HG03520 (cell line): ENCODE results near the gene IMPA2.

ENCODE experiments used
- ATAC-seq: cut with Tn5 transposase; IDR thresholded peaks from one replicate; pipeline ENCODE4 v1.9.1; 2021; ENCODE audit warnings: mild to moderate bottlenecking, moderate library complexity; ENCODE audit not compliant: unreplicated experiment

The IMPA2 gene

DNA sequence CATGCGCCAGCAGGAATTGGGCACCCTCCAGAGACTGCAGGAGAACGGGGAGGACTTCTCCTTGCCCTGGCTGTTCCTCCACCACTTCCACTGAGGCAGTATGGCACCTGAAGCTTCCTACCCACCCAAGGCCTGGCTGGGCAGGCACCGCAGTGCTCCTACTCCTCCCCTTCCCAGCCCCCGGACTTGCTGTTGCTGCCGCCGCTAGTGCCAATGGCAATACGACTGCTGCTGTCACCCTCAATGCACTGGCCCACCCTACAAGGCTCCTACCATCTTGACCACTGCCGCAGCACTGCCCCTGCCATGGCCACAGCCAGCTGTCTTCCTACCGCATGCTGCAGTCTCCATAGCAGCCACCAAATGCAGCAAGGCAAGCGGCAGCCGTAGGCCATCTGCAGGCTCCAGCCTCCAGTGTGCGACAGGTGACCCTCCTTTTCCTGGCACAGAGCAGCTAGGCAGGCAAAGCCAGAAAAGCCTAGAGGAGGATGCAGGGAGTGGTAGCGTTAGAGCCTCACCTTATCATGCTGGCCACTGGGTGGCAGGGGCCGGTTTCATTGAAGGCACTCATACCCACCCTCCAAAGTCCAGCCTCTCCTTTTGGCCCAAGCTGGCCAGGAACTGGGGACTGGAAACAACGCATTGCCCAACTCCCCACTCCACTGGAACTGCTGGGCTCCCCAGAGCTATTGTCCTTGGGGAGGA is 64.9 kb downstream of the IMPA2 start:
- ATAC-seq = no peak

DNA sequence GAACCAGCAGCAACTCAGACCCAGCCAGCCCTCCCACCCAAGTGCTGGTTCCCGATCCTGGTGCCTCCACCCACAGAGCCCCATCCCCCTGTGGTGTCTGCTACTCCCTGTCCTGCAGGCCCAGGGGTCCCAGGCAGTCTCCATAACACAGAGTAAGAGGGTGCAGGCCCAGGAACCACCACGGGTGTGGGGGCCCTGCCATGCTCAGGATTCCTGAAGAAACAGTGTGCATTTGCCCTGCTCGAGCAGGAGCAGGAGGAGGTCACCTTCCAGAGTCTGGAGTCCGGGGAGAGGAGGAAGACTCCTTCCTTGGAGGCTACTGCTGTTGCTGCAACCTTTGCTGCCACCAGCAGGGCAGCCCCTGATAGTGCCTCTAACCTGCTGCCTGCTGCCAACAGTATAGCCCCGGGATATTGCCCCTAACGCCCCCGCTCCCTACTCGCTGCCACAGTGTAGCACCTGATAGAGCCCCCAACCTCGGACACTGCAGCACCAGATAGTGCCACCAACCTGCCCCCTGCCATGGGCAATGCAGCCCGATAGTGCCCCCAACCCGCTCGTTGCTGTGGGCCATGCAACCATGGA is 65.5 kb downstream of the IMPA2 start:
- no peak for ATAC-seq

DNA sequence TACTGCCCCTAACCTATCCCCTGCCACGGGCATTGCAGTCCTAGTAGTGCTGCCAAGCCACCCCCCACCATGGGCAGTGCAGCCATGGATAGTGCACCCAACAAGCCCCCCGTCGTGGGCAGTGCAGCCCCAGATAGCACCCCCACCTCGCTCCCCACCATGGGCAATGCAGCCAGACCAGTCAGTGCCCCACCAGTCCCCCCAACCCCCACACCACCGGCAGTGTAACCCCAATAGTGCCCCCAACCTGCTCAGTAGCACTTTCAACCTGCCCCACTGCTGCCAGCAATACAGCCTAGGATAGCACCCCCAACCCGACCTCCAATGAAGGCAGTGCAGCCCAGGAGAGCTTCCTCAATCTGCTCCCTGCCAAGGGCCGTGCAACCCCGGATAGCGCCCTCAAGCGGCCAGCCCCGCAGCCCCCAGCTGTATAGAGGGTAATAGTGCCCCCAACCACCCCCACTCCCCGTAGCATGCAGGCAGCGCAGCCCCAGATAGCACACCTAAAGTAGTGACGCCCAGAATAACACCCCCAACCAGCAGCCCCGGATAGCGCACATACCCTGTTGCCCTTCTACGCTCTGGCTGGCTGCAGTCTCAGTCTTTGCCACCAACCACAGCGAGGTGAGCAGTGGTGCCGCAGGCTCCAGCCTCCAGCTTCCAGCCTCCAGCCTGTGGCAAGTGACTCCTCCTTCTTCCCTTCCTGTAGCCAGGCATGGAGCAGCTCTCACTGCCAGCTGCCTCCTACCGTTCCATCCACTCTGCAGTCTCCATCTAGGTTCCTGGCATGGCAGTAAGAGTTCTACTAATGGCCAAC is 66.9 kb downstream of the IMPA2 start:
- ATAC-seq = no peak

DNA sequence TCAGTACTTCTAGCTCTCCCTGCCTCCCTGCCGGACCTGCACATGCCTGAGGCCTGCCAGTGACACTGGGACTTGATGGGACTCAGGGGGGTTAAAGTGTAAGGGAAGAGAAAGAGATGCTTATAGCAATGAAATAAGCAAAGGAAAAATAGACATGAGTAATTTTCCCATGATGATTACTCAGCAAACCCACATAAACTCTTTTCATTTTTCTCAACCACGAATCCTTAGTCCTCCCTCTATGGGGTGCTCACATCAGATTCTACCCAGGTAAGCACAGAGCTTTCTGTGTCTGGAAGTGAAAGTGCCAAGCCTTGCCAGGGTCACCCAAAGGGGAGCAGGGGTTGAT is 67.5 kb downstream of the IMPA2 start:
- no peak for ATAC-seq

DNA sequence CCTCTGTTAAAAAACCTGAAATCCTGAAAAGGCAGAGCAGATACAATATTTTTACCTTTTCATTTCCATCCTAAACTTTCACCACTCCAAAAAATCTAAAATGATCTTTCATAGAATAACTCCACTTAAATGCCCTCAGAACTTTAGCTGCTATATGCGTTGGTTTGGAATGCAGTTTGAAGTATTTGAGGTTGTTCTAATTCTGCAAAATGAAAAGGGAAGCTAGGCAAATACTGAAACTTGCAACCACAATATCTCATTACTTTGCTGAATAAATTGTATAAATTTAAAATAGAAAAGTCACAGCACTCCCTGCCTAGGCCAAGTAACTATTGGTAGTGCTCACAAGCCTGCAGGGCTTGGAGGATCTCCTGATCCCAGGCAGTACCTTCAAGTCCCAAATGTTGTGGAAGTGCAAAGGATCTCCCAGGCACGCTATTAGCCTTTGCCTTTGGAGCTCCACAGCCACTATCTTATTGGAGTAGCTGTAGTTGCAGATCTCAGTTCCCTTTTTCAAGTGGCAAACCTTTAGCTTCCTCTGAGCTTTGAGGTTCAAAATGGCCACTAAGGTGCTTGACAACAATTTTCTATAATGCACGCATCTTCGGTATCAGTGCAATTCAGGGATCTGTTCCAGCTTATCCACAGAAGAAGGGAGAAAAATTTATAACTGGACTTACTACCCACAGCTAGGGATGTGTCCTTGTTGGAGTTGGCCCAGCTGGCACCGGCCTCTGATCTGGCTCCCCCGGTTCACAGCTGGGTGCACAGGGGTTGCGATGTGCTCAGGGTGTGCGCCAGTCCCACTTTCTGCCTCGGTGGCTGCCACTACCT is 68.9 kb downstream of the IMPA2 start:
- ATAC-seq = peak; percentile 85

DNA sequence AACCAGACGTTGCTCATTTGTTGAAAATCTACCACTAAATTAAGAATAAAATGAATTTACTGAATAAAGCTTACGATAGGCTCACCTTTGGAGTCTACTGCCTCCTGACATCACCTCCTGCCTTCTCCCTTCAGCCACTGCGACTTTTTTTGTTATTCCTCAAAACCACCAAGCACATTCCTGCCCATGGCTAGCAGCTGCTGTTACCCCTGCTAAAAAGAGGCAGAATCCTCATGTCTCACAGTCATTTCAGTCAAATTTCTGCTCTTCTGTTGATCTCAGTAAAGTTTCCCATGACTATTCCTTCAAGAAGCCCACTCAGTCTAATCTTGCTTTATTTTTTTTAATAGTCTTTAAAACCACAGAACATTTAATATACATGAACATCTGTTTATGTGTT is 71.6 kb downstream of the IMPA2 start:
- ATAC-seq = no peak

DNA sequence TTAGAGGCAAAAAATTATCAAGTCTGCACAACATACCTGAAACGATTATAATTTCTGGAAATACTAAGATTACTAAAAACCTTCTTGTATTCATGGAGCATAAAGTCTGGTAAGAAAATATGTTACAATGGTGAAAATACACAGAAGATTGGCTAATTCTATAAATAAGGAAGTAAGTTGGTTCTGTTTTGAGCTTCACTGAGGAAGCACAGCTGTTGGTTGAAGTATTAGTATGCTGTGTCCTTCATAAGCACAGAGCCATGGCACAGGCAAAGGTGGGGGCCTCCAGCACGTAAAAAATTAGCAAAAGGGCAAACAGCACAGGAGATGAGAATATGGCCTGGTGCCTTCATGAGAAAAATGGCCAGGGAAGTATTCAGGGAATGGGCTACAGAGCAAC is 72.0 kb downstream of the IMPA2 start:
- ATAC-seq = peak; percentile 45

DNA sequence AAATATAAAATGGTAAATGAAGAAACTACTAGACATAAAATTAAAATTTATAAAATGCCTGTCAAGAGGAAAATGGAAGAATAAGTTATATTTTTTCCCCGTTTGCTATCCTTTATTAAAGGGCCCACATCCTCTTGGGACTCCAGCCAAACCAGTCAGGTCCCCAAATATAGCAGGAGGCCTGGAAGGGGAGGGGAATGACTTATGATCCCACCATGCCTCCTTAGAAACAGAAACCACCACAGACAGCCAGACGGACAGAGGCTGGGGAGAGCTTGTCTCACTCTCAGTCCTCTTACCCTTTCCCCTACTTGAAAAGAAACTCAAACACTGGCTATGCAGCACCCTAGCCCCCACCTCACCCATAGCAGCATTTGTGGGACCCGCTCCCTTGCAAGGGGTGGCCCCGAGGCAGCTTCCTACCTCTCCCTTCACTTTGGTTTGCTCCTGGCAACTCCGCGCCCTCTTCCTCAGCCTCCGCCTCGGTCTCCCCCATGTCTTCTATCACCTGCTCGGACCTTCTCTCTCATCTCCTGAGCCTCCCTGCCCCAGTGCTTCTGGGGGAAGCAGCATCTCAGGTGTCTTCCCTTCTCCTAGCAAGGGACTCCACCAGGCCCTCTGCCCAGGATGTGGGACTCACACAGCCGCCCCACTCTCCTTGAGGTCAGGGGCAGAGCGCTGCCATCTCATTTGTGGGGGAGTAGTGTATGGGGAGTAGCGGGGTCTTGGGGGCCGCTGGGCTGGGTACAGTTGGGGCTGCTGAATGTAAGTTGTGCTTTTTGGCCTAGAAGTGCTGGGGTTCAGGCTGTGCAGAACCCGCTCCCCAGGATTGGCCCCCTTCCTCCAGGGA is 75.0 kb downstream of the IMPA2 start:
- ATAC-seq = no peak

DNA sequence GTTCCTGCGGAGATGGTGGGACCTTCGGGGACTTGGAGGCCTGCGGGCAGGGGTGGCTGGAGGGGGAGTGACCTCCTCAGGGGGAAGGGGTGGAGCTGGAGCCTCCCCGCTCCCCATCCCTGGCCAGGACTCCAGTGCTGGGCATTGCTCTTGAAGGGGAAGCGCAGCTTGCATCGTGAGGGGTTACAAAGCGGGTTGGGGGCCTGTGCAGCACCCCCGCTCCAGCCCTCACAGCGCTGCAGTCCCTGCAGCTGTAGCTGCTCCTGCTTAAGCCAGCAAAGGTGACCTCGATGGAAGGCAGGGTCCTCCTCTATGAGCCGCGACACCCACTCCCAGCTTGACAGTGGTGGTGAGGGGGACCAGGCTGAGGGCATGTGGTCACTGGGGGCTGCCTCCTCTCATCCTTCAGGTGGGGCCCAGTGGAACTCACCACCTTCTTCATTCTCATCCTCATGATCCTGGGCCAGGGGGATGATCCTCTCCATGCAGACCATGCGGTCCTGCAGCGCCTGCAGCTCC is 75.6 kb downstream of the IMPA2 start:
- no peak for ATAC-seq

DNA sequence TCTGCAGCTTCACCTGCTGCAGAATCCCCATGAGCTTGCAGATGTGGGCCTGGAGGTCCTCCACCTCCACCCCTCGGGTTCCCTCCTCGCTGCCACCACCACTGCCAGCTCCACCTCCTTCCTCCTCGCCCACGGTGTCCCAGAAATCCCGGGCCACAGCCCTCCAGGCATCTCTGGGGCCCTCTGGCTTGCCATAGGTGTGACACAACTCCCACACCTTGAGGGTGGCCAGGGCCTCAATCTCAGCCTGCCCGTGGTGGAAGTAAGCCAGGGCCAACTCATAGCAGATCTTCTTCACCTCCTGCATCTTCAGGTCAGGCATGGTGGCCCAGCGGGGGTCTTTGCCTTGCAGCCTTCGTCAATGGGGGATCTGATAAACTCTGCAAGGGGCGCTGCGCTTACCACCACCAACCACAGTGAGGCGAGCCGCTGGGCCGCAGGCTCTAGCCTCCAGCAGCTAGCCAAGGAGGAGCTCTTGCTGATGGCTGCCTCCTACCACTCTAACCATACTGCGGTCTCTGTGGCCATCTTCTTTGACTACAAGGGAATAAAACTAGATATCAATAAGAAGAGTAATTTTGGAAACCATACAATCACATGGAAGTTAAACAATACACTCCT is 76.2 kb downstream of the IMPA2 start:
- no peak for ATAC-seq

DNA sequence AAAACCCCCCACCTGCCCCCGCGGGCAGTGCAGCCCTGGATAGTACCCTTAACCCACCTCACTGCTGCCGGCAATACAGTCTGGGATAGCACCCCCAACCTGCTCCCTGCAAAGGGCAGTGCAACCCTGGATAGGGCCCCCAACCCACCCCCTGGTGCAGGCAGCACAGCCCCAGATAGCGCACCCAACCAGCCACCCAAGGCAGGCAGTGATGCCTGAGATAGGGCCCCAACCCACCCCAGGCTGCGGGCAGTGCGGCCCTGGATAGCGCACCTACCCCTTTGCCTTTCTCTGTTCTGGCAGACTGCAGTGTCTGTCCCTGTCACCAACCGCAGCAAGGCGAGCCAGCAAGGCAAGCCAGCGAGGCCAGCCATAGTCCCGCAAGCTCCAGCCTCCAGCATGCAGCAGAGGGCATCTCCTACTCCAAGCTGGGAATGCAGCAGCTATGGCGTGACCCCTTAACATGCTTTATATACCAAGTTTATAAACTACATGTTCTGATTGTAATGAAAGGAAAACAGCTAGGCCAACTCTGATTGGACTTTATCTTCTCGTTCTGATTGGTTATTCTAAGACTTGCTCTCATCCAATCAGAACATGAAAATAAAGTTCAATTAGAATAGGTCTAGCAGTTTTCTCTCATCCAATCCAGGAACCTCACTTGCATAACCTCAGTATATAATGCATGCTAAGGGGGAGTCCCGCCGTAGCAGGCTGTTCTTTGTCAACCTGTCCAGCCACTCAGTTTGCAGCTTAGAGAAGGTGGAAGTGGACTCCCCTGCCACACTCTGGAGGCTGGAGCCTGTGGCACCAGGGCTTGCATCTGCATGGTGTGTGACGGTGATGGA is 78.3 kb downstream of the IMPA2 start:
- ATAC-seq = no peak

DNA sequence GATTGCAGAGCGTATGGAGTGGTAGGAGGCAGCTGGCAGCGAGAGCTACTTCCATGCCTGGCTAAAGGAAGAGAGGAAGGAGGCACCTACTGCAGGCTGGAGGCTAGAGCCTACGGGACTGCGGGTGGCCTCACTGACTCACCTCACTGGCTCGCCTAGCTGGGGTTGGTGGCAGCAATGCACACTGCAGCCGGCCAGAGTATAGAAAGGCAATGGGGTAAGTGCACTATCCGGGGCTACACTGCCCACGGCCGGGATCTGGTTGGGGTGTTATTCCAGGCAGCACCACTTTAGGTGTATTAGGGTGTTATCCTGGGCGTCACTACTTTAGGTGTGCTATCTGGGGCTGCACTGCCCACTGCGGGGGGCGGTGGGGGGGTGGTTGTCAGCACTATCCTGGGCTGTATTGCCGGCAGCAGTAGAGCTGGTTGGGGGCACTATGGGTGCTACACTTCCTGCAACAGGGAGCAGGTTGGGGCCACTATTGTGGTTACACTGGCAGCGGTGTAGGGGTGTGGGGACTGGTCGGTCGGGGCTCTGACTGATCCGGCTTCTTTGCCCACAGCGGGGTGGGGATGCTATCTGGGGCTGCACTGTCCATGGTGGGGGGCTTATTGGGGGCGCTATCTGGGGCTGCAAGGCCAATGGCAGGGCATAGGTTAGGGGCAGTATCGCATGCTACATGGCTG is 79.0 kb downstream of the IMPA2 start:
- no peak for ATAC-seq

DNA sequence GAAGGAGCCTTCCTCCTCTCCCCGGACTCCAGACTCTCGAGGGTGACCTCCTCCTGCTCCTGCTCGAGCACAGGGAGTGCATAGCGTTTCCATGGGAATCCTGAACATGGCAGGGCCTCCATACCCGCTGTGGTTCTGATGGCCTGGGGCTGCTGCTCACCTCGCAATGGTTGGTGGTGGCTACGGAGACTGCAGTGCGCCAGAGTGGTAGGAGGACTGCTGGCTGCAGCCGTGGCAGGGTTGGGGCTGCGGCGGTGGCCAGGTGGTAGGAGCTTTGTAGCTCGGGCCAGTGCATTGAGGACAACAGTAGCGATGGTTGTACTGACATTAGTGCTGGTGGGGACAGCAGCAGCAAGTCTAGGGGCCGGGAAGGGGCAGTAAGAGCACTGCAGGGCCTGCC is 80.4 kb downstream of the IMPA2 start:
- ATAC-seq = no peak

DNA sequence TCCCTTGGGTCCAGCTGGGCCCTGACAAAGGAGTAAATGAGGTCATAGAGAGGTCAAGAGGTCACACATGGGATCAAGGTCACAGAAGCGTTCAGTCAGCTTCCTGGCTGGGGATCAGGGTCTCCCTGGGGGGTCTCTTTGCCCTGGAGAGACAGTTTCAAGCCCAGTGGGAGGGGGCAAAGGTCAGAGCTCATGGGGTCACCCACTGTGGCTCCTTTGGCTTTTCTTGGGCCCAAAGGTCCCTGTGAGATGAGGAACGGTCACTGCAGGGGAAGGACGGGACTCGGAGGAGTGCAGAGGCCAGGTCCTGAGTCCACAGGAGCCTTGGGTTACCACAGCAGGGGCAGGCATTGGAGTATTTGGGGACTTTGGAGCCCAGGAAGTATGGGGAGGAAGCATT is 81.7 kb downstream of the IMPA2 start:
- ATAC-seq = no peak

DNA sequence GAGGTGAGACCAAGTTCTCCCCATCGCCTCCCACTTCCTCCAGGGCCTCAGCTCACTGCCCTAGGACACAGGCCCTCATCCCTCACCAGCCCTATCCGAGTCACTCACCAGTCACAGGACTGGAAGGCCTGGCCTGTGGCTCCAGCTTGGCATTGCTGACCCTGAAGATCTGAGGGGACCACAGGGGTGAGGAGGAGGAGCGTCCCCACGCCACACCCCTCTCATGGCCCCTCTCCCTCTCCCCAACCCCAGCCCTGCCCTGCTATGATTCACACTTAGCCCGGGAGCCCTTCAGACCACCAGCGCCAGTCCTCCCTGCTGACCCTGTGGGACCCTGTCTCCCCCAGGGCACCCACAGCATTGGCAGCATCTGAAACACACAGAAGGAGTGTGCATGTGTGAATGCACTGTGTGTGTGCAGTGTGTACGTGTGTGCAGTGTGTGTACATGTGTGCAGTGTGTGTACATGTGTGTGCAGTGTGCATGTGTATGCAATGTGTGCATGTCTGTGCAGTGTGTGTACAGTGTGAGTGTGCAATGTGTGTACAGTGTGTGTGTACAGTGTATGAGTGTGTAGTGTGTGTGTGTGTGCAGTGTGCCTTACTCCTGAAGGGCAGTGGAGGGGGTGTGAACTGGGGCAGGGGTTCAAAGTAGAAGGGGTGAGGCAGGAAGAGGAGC is 82.9 kb downstream of the IMPA2 start:
- no peak for ATAC-seq

DNA sequence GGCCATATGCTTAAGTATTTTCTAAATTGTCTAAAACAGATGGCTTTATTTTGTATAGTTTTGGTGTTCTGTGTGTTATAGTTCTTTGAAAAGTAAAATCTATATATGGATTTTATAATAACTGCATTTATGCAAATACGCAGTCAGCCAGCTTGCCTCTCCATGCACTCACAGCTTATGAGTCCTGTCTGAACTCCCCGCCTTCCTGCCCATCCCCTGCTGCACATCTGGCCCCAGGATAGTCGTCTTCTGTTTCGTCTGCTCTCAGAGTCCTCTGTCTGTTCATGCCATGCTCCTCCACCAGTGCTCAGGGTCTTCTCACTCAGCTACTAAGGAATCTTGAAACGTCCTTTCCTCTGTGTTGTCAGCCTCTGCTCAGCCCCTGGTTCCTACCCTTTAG is 84.1 kb downstream of the IMPA2 start:
- no peak for ATAC-seq

DNA sequence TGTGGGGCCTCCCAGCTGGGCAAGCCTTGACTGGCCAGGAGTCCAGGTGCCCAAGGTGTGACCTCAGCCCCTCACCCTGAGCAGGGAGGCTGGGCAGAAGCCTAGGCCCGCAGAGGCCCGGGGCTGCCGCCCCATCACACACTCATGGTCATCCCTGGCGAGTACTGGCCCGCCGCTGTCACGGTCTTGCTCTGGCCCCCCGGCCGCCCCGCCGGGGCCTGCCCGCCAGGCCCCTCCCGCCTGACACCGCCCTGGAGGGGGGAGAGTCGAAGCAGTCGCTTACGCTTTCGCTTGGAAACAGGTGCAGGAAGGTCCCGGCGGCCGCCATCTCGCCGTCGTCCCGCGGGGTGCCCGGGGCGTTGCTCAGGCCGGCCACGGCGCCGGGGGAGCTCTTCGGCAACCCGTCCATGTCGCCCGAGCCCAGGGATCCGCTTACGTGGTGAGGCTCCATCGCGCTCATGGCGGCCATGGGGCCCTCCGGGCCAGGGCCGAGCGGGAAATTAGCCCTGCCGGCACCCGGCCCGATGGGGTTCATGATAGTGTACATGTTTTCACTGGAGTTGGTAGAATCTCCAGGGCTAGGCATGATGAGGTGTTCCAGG is 85.7 kb downstream of the IMPA2 start:
- ATAC-seq = no peak
